ENCODE results near the gene PNLIPRP3. TPM values are rescaled to one million over a fixed set of nuclear protein-coding genes. Genes with fewer than 3 reads are reported as not detected.

The PNLIPRP3 gene
- total and polyA plus RNA-seq, 9 of the 15 experiments (the other 6 are each of a cell fraction or from before 2014, with no cell fraction given) = not detected

GRCh38 chr10:116429288-116429977, 1.8 kb downstream of the PNLIPRP3 start:
- CTCF ChIA-PET (ENCODE audit: low intra/inter-chr PET ratio) = no interaction called here
- DNase-seq (ENCODE audit: extremely low read depth in 1 of 4, low spot score in 3 of 4) (no peak), ATAC-seq (no peak), FAIRE-seq (no peak)
- Histone ChIP-seq H3K9ac (ENCODE audit: insufficient read depth in 1 of 2, low read depth in 2 of 2, low read length in 2 of 2) (no peak overlapping the region), H3K27ac (ENCODE audit: extremely low read depth, low read depth, low read length) (no peak overlapping the region), H3K4me3 (no peak overlapping the region), H3K9me3 (replicated peaks; ENCODE audit: control insufficient read depth, insufficient read depth, low read depth, low read length) (no peaks in the 10 kb centered on the region), H3K9me1 (ENCODE audit: control insufficient read depth, insufficient read depth, low read length) (no peaks in the 10 kb centered on the region), H3K4me2 (ENCODE audit: insufficient read depth, low read length) (no peak overlapping the region), H3K4me1 (replicated peaks in 1 of 2; ENCODE audit: control insufficient read depth in 2 of 2, insufficient read depth in 2 of 2, low read length in 2 of 2) (no peaks in the 10 kb centered on the region), H2AFZ (ENCODE audit: low read depth, low read length) (no peak overlapping the region), H3K27me3 (ENCODE audit: control insufficient read depth in 2 of 2, insufficient read depth in 2 of 2, low read length in 2 of 2) (no peaks in the 10 kb centered on the region), H3K79me2 (ENCODE audit: control insufficient read depth, insufficient read depth, low read length) (no peaks in the 10 kb centered on the region), H3K36me3 (ENCODE audit: control insufficient read depth, insufficient read depth, low read length) (no peaks in the 10 kb centered on the region), H4K20me1 (replicated peaks; ENCODE audit: control insufficient read depth, insufficient read depth, low read length) (no peaks in the 10 kb centered on the region)
- TF ChIP-seq IRF9 (tag; IDR thresholded peaks at IDR 0.05) (no peak), MYC (IDR thresholded peaks at IDR 0.05; ENCODE audit: low read depth, low read length) (no peak), MYC (CRISPR knock-in tag; IDR thresholded peaks at IDR 0.05; ENCODE audit: borderline replicate concordance, low read depth) (no peak), USF1 (CRISPR knock-in tag; IDR thresholded peaks at IDR 0.05) (no peak), TCF3 (CRISPR knock-in tag; IDR thresholded peaks at IDR 0.05) (no peak), ZNF518B (CRISPR knock-in tag; IDR thresholded peaks at IDR 0.05) (no peak), IFI16 (CRISPR knock-in tag; IDR thresholded peaks at IDR 0.05) (no peak), SMARCE1 (IDR thresholded peaks at IDR 0.05) (no peak), SMARCB1 (IDR thresholded peaks at IDR 0.05; ENCODE audit: insufficient read length, low read depth) (no peak), KDM4B (IDR thresholded peaks at IDR 0.05; ENCODE audit: borderline replicate concordance in 2 of 2, low read depth in 1 of 2) (no peak), WHSC1 (IDR thresholded peaks at IDR 0.05; ENCODE audit: low read length) (no peak)
- WGBS (ENCODE audit: insufficient coverage, low coverage, missing lambda C conversion rate) = 6% methylated on average over 4 of the region's 4 CpGs
- intact Hi-C loops (cut with micrococcal nuclease) = no loop called here
- no TSS peak for BruUV-seq (replicated peaks)
- in situ Hi-C loops (cut with MboI) = no loop called here
- POLR2A ChIA-PET = no interaction called here

Measured in K562 (cell line).